Stimulated activated effector memory CD8-positive, alpha-beta T cell treated with anti-CD3 and anti-CD28 coated beads, Interleukin-12 subunit alpha, Interleukin-12 subunit beta, amount 100 ng/mL, for 72 hours (primary cell): Measurements from ENCODE around the gene CD99.

Experiments used
- ATAC-seq: fragments of 150-1000 bp; cut with Tn5 transposase; 2 replicates; pipeline ENCODE4 v1.10.0; 2021
- DNase-seq, 2 donors: peaks; one replicate each; pipeline ENCODE4 v3.0.0; 2021 to 2022; ENCODE audit warnings: low spot score in 2 of 2
- H3K27ac Mint-ChIP-seq: one replicate; pipeline ENCODE4 v1.8.0; 2022; ENCODE audit warnings: mild to moderate bottlenecking, mixed read lengths
- H3K36me3 Mint-ChIP-seq: one replicate; pipeline ENCODE4 v1.8.0; 2022; ENCODE audit warnings: mild to moderate bottlenecking, mixed read lengths
- H3K4me1 Mint-ChIP-seq: one replicate; pipeline ENCODE4 v1.8.0; 2022; ENCODE audit warnings: mixed read lengths
- H3K4me3 Mint-ChIP-seq: one replicate; pipeline ENCODE4 v1.8.0; 2022; ENCODE audit warnings: mild to moderate bottlenecking, mixed read lengths
- H3K9me3 Mint-ChIP-seq: one replicate; pipeline ENCODE4 v1.8.0; 2022; ENCODE audit warnings: mixed read lengths

Gene CD99

DNA sequence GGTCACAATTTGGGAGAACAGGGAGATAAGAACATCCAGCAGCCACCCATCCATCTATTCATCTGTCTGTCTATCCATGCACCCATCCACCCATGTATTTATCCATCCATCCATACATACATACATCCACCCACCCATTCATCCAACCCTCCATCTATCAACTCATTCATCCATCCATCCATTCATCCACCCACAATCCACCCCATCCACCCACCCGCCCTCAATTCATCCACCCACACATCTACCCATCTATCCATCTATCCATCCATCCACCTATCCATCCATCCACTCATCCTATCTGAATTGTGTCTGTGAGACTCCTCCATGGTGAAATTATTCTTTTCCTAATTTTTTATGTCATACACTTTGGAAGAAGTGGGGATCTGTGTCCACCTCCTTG, 6.8 kb upstream of the CD99 start:
- H3K36me3 Mint-ChIP-seq: no peaks in the 10 kb centered on the region
- no peaks in the 10 kb centered on the region for H3K9me3 Mint-ChIP-seq
- no peaks in the 10 kb centered on the region for H3K4me1 Mint-ChIP-seq
- DNase-seq (no peak), ATAC-seq (no peak)
- H3K4me3 Mint-ChIP-seq: no peak overlapping the region
- no peak overlapping the region for H3K27ac Mint-ChIP-seq

DNA sequence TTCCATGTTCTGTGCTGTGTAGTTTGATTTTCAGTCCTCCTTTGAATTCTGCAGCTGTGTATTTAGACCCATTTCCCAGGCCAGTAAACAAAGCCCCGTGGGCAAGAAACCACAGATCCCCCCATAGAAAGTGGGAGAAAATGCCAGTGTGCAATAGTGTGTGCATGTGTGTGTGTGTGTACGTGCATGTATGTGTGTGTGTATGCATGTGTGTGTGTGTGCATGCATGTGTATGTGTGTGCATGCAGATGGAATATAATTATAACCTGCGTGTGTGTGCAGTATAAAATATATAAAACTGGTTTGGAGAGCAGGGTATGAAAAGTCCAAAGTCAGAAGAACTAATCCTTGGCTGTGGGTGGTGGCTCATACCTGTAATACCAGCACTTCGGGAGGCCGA, 5.2 kb upstream of the CD99 start:
- Mint-ChIP-seq H3K36me3 (peaks cover 7% of the 10 kb centered on the region), H3K9me3 (no peaks in the 10 kb centered on the region)
- no peak for DNase-seq

DNA sequence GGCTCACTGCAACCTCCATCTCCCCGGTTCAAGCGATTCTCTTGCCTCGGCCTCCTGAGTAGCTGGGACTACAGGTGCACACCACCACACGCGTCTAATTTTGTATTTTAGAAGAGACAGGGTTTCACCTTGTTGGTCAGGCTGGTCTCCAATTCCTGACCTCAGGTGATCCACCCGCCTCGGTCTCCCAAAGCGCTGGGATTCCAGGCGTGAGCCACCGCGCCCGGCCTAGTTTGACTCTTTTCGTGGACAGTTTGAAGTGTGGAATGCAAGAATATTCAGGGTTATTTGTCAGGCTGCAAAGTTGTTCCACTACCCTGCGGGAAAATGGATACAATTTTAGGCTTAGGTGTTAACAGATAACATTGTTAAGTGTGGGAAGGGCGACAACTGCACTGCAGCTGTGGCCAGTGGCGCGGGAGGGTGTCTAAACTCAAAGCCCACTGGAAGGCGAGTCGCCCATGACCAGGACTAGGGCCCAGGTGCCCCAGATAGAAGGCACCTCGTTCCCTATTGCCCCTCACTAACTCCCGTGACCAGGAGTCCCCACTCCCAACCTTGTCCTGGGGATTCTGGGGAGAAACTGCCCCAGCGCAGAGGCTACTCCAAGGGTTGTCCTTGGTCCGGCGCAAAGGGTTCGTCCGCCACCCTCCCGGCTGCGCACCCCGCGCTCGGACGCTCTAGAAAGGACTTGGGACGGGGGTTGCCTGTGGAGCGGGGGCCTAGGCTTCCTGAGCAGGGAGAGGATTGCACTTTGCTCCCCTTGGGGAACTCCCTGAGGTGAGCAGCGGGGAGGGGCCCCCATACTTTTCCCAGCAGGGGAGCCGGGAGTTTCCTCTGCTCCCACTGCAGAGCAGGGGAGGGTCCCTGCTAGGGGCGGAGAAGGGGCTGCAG, 1.1 kb upstream of the CD99 start:
- H3K4me1 Mint-ChIP-seq: peaks cover 29% of the 10 kb centered on the region
- peak overlapping the region; percentile 99 for H3K4me3 Mint-ChIP-seq
- ATAC-seq (no peak), DNase-seq (no peak)
- peak overlapping the region; percentile 98 for H3K27ac Mint-ChIP-seq
- no peaks in the 10 kb centered on the region for H3K9me3 Mint-ChIP-seq
- peaks cover 35% of the 10 kb centered on the region for H3K36me3 Mint-ChIP-seq

More for the DNA sequence above, 5.2 kb upstream of the CD99 start:
- H3K4me1 Mint-ChIP-seq: no peaks in the 10 kb centered on the region
- no peak for ATAC-seq
- no peak overlapping the region for H3K27ac Mint-ChIP-seq
- no peak overlapping the region for H3K4me3 Mint-ChIP-seq

DNA sequence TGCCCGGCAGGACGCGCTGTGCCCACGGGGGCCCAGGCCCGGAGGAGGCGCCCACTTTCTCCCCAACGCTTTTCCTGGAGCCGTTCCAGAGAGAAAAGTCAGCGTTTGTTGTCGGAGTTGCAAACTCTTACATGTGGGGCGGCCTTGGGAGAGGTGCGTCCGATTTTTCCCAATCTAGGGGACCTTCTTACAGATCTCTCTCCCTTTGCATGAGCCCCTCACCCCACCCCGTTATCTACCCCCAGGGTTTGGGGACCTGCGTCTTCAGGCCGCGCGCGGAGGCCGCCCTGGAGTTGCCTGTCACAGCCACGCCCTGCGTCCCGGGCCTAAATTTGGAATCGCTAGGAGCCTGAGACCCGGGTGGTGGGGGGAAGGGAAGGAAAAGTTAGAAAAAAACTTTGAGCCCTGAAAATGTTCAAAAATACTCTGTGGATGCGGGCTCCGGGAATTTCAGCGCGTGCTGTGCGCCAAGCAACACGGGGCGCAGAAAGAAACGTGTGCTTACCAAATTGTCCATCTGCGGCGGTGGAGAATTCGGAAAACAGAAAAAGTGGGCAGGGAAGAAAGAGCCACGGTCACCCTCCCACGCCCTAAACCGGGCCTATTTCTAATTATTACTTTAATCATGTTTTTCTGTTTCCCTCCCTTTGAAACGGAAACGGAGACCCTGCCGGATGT, 587 bp downstream of the CD99 start:
- Mint-ChIP-seq H3K9me3 (no peaks in the 10 kb centered on the region), H3K4me3 (peak overlapping the region; percentile 99), H3K27ac (peak overlapping the region; percentile 98), H3K36me3 (peaks cover 52% of the 10 kb centered on the region), H3K4me1 (peaks cover 46% of the 10 kb centered on the region)
- ATAC-seq (peak; percentile 3), DNase-seq (no peak)

DNA sequence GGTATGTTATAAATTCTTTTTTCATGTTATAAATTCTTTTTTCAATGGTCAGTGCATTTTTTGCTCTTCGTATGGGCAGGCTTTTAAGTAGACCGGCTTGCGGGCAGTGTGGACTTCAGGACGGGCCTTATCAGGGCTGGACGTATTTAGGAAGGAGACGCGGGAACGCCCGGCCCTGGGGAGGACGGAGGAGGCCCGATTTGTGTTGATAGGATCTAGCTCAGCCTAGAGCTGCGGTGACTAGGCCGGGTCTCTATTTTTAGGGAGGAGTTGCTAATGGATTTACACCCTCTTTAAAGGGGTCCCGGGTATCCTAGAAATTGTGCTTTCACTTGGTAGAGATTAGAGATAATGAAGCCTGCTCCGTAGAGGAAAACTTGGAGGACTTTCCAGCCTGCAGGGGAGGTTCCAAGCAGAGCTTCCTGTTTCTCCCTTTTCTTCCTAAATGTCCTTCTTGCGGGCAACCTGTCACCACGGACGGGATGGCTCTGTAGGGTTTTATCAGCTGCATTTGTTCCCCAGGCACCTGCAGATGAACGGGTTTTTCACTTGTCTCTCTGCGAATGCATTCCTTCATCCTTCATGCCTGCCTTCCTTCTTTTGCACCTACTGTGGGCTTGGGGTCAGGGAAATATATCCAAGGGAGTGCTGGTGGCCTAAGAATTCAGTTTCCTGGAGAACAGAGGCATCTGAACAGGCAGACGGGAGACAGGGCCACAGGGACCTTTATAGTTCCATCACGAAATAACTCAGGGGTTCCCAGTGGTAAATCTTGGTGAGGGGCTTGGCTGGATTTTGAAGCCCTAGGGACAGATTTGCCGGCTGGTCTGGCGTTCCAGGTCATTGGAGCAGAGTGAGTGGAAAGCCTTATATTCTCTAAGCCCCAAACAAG, 1.4 kb downstream of the CD99 start:
- DNase-seq (peak in 1 of 2 donors; percentile 78), ATAC-seq (no peak)
- Mint-ChIP-seq H3K27ac (peak overlapping the region; percentile 98), H3K9me3 (no peaks in the 10 kb centered on the region), H3K36me3 (peaks cover 60% of the 10 kb centered on the region), H3K4me3 (peak overlapping the region; percentile 99), H3K4me1 (peaks cover 54% of the 10 kb centered on the region)

DNA sequence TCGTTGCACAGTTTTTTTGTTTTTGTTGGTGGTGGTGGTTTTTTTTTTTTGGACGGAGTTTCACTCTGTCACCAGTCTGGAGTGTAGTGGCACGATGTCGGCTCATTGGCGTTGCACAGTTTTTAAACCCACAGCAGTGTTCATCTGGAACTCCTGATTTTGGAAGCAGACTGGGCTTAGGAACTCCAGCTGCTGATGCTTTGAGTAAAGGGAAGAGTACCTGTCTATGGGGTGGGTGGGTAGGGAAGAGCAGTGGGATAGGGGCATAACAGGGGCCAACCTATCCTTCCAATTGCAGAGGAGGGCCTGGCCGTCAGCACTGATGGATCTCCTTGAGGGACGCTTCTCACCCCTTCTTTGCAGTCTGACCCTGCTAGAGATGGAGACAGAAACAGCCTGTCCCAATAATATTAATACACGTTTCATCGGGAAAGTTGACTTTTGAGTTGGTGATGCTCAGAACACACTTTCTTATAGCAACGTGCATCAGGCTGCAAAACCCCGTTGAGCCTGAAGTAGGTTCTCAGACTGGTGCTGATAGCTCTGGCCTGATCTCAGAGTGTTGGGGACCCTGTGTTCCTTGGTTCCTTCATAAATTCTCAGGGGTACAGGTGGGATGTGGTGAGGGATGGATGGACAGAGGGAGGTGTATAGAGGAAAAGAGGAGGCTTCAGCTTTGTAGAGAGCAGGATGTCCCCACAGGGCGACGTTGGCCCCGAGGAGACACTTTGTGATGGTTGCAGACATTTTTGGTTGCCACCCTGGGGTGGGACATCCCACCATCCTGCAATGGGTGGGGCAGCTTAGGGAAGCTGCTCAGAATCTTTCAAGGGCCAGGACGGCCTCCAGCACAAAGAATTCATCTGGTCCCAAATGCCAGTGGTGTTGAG, 2.3 kb downstream of the CD99 start:
- peak in 1 of 2 donors; percentile 80 for DNase-seq
- Mint-ChIP-seq H3K9me3 (no peaks in the 10 kb centered on the region), H3K36me3 (peaks cover 69% of the 10 kb centered on the region), H3K4me1 (peaks cover 62% of the 10 kb centered on the region), H3K27ac (peak overlapping the region; percentile 98), H3K4me3 (peak overlapping the region; percentile 99)
- no peak for ATAC-seq

DNA sequence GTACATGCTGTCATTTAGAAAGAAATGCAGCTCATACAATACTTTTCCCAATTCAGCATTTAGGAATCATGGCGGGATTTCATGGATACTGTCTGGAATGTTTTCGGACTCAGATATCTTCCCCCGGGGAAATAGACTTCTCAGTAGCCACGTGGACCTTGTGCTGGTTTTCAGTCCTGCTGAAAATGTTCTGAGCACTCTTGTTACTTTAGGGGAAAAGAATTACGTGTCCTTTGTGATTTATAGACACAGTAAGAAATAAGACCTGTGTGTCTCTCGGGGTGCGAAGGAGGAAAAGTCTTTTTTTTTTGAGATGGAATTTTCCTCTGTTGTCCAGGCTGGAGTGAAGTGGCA, 3.8 kb downstream of the CD99 start:
- H3K36me3 Mint-ChIP-seq: peaks cover 84% of the 10 kb centered on the region
- peak overlapping the region; percentile 99 for H3K4me3 Mint-ChIP-seq

DNA sequence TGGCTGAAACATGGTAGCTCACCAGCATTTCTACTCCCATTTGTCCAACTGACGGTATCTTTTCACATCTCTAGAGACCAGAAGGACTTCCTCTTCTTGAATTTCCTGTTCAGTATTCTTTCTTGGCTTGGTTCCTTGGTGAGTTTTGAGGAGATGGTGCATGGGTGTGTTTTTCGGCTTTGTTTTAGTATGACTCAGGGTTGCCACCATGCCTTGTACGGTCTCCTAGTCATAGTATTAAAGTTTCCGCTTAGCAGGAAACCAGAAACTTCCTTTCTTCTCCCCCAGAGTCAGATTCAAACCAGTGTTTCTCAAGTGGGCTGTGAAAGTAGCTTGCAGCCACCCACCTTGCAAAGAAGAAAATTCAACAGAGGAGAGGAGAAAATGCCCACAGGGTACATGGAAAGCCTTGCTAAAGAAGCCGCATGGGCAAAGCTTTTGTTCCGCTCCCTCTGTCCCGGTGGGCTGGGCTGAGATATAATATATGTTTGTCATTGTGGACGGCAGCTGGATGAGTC, 5.7 kb downstream of the CD99 start:
- Mint-ChIP-seq H3K9me3 (peaks cover 7% of the 10 kb centered on the region), H3K4me3 (peak overlapping the region; percentile 99), H3K36me3 (peaks cover 94% of the 10 kb centered on the region), H3K4me1 (peaks cover 95% of the 10 kb centered on the region), H3K27ac (peak overlapping the region; percentile 98)
- peak in 1 of 2 donors; percentile 88 for DNase-seq
- ATAC-seq: peak; percentile 93

More for the DNA sequence above, 3.8 kb downstream of the CD99 start:
- peak overlapping the region; percentile 98 for H3K27ac Mint-ChIP-seq
- H3K4me1 Mint-ChIP-seq: peaks cover 76% of the 10 kb centered on the region
- no peaks in the 10 kb centered on the region for H3K9me3 Mint-ChIP-seq
- ATAC-seq: no peak
- no peak for DNase-seq

DNA sequence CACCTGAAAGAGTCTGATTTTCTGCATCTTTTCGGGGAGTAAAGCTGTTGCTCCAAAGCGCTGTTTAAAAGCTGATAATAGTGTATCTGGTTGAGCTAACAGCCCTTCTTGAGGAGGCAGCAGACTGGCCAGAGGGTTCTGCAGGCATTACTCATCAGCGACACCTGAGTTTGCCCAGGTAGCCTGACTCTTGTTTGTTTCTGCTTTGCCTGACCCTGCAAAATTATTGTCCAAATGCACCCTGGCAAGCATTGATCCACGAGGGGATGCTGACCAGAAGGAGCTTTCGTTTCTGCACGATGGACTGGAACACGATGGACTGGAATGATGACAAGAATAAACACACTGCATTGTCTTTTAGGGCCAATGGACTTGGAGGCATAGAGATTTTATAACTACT, 6.2 kb downstream of the CD99 start:
- Mint-ChIP-seq H3K36me3 (peaks cover 92% of the 10 kb centered on the region), H3K9me3 (peaks cover 7% of the 10 kb centered on the region), H3K4me1 (peaks cover 97% of the 10 kb centered on the region), H3K27ac (peak overlapping the region; percentile 98), H3K4me3 (peak overlapping the region; percentile 99)
- peak; percentile 1 for ATAC-seq
- DNase-seq: no peak

DNA sequence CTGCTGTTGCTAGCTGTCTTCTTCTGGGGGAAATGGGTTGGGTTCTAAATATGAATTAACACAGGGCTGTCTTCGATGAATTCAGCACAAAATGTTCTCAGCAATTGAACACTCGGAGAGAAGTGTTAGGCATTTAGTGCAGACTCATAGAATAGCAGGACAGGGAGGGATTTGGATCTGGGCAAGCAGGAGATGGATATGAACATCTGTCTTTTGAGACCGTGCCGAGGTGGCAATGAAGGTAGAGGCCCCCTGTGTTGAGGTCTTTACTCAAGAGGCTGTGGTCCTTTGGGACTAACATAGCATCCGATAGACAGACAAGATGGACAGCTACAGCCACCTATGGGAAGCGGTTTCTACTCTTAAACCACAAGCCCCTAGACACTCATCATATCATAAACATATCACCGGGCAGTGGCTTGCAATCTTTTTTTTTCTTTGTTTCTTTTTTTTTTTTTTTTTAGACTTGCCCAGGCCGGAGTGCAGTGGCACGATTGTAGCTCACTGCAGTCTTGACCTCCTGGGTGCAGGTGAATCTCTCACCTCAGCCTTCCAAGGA, 6.7 kb downstream of the CD99 start:
- DNase-seq: peak in 1 of 2 donors; percentile 77
- Mint-ChIP-seq H3K4me3 (peak overlapping the region; percentile 99), H3K36me3 (peaks cover 96% of the 10 kb centered on the region), H3K9me3 (peaks cover 7% of the 10 kb centered on the region), H3K27ac (peak overlapping the region; percentile 91), H3K4me1 (peaks cover 97% of the 10 kb centered on the region)
- peak; percentile 27 for ATAC-seq

DNA sequence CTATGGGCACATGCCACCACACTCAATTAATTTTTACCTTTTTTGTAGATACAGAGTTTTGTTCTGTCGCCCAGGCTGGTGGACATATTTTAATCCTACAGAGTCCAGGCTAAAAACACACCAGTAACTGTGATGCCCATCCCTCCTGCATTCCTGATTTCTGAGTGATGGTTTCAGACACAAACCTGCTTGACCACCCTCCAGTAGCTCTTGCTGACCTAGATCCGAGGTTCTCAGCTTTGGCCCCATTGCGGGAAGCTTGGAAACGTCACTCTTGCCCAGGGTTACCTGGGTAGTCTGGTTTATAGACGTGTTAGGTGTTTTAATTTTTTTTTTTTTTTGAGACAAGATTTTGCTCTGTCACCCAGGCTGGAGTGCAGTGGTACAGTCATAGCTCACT, 7.5 kb downstream of the CD99 start:
- no peak for DNase-seq
- Mint-ChIP-seq H3K27ac (peak overlapping the region; percentile 91), H3K4me3 (peak overlapping the region; percentile 99), H3K9me3 (peaks cover 7% of the 10 kb centered on the region), H3K4me1 (peaks cover 97% of the 10 kb centered on the region), H3K36me3 (peaks cover 98% of the 10 kb centered on the region)
- ATAC-seq: no peak

DNA sequence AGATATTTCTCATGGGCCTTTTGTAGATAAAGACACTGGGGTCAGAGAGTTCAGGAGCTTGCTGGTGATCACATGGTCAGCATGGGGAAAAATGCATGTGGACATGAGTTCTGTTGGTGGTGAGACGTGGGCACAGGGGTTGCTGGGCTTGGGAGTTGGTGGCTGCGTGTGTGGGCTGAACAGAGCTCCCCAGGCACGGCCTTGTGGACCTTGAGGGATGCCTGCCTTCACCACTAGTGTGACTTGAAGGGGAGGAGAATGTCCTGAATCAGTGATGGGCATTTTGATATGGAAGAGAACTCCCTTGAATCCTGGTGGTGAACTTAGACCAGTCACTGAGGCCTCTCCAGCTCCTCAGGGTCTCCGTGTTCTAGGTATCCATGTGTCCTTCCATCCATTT, 8.9 kb downstream of the CD99 start:
- ATAC-seq (no peak), DNase-seq (no peak)
- Mint-ChIP-seq H3K36me3 (peaks cover 98% of the 10 kb centered on the region), H3K27ac (peak overlapping the region; percentile 91), H3K4me3 (peak overlapping the region; percentile 99), H3K9me3 (peaks cover 7% of the 10 kb centered on the region), H3K4me1 (peaks cover 98% of the 10 kb centered on the region)

DNA sequence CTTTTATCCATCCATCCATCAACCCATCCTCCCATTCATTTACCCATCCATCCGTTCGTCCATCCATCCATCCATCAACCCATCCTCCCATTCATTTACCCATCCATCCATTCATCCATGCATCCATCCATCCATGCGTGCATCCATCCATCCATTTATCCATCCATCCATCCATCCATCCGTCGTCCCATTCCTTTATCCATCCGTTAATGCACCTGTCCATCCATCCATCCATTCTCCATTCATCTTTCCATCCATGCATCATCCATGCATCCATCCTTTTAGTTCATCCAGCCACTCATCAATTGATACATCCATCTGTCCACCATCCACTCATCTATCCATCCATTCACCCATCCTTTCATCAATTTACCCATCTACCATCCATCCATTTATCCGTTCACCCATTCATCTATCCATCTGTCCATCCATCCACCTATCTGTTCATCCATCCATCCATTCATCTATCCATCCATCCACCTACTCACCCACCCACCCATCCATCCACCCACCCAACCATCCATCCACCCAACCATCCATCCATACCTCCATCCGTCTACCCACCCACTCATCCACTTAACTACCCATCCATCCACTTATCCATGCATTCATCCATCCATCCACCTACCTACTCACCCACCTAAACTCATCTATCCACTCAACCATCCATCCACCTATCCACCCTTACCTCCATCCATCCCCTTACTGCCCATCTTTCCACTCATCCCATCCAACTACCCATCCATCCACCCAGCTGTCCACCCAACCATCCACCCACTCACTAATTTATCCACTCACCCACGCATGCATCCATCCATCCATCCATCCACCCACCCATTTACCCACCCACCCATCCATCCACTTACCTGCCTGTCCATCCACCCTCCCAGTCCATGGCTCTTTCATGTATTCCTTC, 9.6 kb downstream of the CD99 start:
- no peak for ATAC-seq
- peaks cover 98% of the 10 kb centered on the region for H3K36me3 Mint-ChIP-seq

More for the DNA sequence above, 9.6 kb downstream of the CD99 start:
- no peak for DNase-seq
- Mint-ChIP-seq H3K27ac (peak overlapping the region; percentile 91), H3K4me1 (peaks cover 97% of the 10 kb centered on the region), H3K9me3 (peaks cover 7% of the 10 kb centered on the region), H3K4me3 (peak overlapping the region; percentile 65)
